HCT116 (cell line): ENCODE results near the gene POLH.

Experiments used
- ELF1 ChIP-seq: IDR thresholded peaks from 2 replicates; pipeline ENCODE4 v1.6.1; 2012; ENCODE audit warnings: low read depth, borderline replicate concordance
- EZH2phosphoT487 ChIP-seq: fragments of 200-600 bp; IDR thresholded peaks from 2 replicates; pipeline ENCODE4 v1.6.1; 2018; ENCODE audit warnings: antibody characterized with exemption, borderline replicate concordance
- JUND ChIP-seq: IDR thresholded peaks from 2 replicates; pipeline ENCODE4 v1.6.1; 2012
- POLR2A ChIP-seq: IDR thresholded peaks from 2 replicates; pipeline ENCODE4 v1.7.0; 2011; ENCODE audit warnings: borderline replicate concordance; ENCODE audit not compliant: insufficient read depth, insufficient read length; ENCODE audit errors: extremely low read depth
- POLR2AphosphoS5 ChIP-seq: IDR thresholded peaks from 2 replicates; pipeline ENCODE4 v1.6.1; 2011; ENCODE audit warnings: mild to moderate bottlenecking, low read depth, low read length, moderate library complexity
- ZNF274 ChIP-seq: fragments of 200-500 bp; sonication (Bioruptor generic); IDR thresholded peaks from 2 replicates; pipeline ENCODE4 v1.6.1; 2014; ENCODE audit warnings: mild to moderate bottlenecking, low read depth, low read length, inconsistent platforms
- TF ChIP-seq, protein P1 (sequence below), 3 experiments: fragments of 200-600 bp in 1 of 3; sonication (generic) in 1 of 3; IDR thresholded peaks in 2 of 3; conservative IDR thresholded peaks in 1 of 3; 2 replicates each; pipeline ENCODE4 v1.5.1; 2012 to 2017; ENCODE audit warnings: low read depth in 2 of 3, low read length in 2 of 3, antibody characterized with exemption in 1 of 3, borderline replicate concordance in 1 of 3, control low read depth in 1 of 3, mild to moderate bottlenecking in 1 of 3, mixed read lengths in 1 of 3, mixed run types in 1 of 3, moderate library complexity in 1 of 3; ENCODE audit not compliant: insufficient read depth in 1 of 3

DNA sequence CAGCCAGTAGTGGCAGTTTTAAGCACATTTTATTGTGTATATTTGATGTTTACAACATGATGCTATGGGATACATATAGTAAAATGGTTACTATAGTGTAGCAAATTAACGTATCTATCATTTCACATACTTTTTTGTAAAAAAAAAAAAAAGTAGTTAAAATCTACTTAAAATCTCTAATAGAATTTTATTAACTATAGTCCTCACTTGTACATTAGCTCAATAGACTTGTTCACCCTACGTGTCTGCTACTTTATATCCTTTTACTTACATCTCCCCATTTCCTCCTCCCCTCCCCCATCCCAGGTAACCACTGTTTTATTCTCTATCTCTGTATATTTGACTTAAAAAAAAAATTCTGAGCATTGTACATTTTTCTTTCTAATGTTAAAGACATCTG is 30.0 kb downstream of the POLH start:
- TF ChIP-seq, protein P1, sequence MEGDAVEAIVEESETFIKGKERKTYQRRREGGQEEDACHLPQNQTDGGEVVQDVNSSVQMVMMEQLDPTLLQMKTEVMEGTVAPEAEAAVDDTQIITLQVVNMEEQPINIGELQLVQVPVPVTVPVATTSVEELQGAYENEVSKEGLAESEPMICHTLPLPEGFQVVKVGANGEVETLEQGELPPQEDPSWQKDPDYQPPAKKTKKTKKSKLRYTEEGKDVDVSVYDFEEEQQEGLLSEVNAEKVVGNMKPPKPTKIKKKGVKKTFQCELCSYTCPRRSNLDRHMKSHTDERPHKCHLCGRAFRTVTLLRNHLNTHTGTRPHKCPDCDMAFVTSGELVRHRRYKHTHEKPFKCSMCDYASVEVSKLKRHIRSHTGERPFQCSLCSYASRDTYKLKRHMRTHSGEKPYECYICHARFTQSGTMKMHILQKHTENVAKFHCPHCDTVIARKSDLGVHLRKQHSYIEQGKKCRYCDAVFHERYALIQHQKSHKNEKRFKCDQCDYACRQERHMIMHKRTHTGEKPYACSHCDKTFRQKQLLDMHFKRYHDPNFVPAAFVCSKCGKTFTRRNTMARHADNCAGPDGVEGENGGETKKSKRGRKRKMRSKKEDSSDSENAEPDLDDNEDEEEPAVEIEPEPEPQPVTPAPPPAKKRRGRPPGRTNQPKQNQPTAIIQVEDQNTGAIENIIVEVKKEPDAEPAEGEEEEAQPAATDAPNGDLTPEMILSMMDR (IDR thresholded peaks at IDR 0.05 in 2 of 3, conservative IDR thresholded peaks at IDR 0.05 in 1 of 3; ENCODE audit: borderline replicate concordance in 1 of 3, insufficient read depth in 1 of 3, low read depth in 2 of 3, low read length in 2 of 3) = no peak
- no peak for TF ChIP-seq ELF1
- TF ChIP-seq EZH2phosphoT487 = no peak
- TF ChIP-seq POLR2A = no peak
- TF ChIP-seq POLR2AphosphoS5 = no peak
- TF ChIP-seq ZNF274 = no peak
- TF ChIP-seq JUND = no peak
